HepG2 (cell line): Measurements from ENCODE around the gene EXPH5. TPM values are rescaled to one million over a fixed set of nuclear protein-coding genes. Genes with fewer than 3 reads are reported as not detected.

Experiments used
- ATAC-seq: fragments of 200-7000 bp; cut with Tn5 transposase; 3 replicates; pipeline ENCODE4 v1.9.1; 2020; ENCODE audit warnings: mild to moderate bottlenecking, moderate library complexity
- BruUV-seq: library from RNA; stranded (reverse); fragments of 400-500 nt; replicated peaks from 2 replicates; lab custom pipeline; 2021; lab: Mats Ljungman, UMichigan
- CTCF ChIA-PET: fragments of 300-600 bp; formaldehyde crosslinking; extraction: SDS; loops from one replicate; lab custom pipeline; 2021; ENCODE audit warnings: low total read pairs, inconsistent platforms, low intra/inter-chr PET ratio; lab: Yijun Ruan, JAX
- POLR2A ChIA-PET: fragments of 350-600 bp; sonication (Branson Sonifier 250); formaldehyde crosslinking; loops from one replicate; lab custom pipeline; 2020; ENCODE audit warnings: antibody characterized with exemption, inconsistent platforms; lab: Yijun Ruan, JAX
- DNase-seq: peaks from one replicate; pipeline ENCODE4 v3.0.0-alpha.2; 2015; ENCODE audit warnings: low spot score
- FAIRE-seq: peaks from 3 replicates; lab custom pipeline; 2011; peaks lifted over from hg19 to GRCh38; lab: Jason Lieb, UNC
- H2AFZ ChIP-seq: one replicate; pipeline ENCODE4 v1.6.1; 2011; ENCODE audit warnings: low read length, inconsistent platforms
- H3K27ac ChIP-seq: fragments of 300-600 bp; 3 replicates; pipeline ENCODE4 v1.8.0; 2011; ENCODE audit warnings: mixed run types, mild to moderate bottlenecking, mixed read lengths, low read length, inconsistent platforms; ENCODE audit not compliant: insufficient read depth; ENCODE audit errors: extremely low read length
- H3K27me3 ChIP-seq, 2 experiments: fragments of 200-600 bp in 1 of 2; 2 replicates in 1 of 2; 3 replicates in 1 of 2; pipeline versions ENCODE4 v1.6.0 to v1.8.0; 2011; ENCODE audit warnings: low read length in 2 of 2, mild to moderate bottlenecking in 2 of 2, moderate library complexity in 2 of 2, inconsistent platforms in 1 of 2; ENCODE audit not compliant: insufficient read depth in 2 of 2, control insufficient read depth in 1 of 2
- H3K36me3 ChIP-seq, 2 experiments: fragments of 200-600 bp in 1 of 2; replicated peaks in 1 of 2; 2 replicates in 1 of 2; 3 replicates in 1 of 2; pipeline versions ENCODE4 v1.5.1 to v1.8.0; 2011; ENCODE audit warnings: low read length in 2 of 2, inconsistent platforms in 1 of 2; ENCODE audit not compliant: insufficient read depth in 2 of 2, control insufficient read depth in 1 of 2
- H3K4me1 ChIP-seq: 2 replicates; pipeline ENCODE4 v1.5.1; 2012; ENCODE audit warnings: low read length, inconsistent platforms; ENCODE audit not compliant: insufficient read depth
- H3K4me2 ChIP-seq: 2 replicates; pipeline ENCODE4 v1.6.0; 2011; ENCODE audit warnings: low read depth, low read length, inconsistent platforms
- H3K4me3 ChIP-seq, 3 experiments: fragments of 200-600 bp in 1 of 3; sonication (generic), shearing (Covaris generic) in 1 of 3; replicated peaks in 1 of 3; 2 replicates each; pipeline ENCODE4 v1.5.1; 2011 to 2016; ENCODE audit warnings: low read length in 3 of 3, inconsistent platforms in 2 of 3, low read depth in 2 of 3, mild to moderate bottlenecking in 2 of 3, control low read depth in 1 of 3, mixed read lengths in 1 of 3; ENCODE audit not compliant: insufficient read depth in 1 of 3
- H3K79me2 ChIP-seq: one replicate; pipeline ENCODE4 v1.6.1; 2011; ENCODE audit warnings: low read length, inconsistent platforms; ENCODE audit not compliant: insufficient read depth
- H3K9ac ChIP-seq: 2 replicates; pipeline ENCODE4 v1.6.0; 2011; ENCODE audit warnings: mild to moderate bottlenecking, low read depth, low read length, inconsistent platforms; ENCODE audit not compliant: insufficient read depth
- H3K9me3 ChIP-seq: 2 replicates; pipeline ENCODE4 v1.5.1; 2012; ENCODE audit warnings: mild to moderate bottlenecking, low read length
- H4K20me1 ChIP-seq: 2 replicates; pipeline ENCODE4 v1.6.0; 2011; ENCODE audit warnings: inconsistent platforms, mild to moderate bottlenecking, low read length, moderate library complexity; ENCODE audit not compliant: insufficient read depth
- ATF7-NPFF ChIP-seq: sonication (generic); formaldehyde crosslinking; IDR thresholded peaks from 2 replicates; pipeline ENCODE4 v1.8.1; 2023; ENCODE audit warnings: mild to moderate bottlenecking, low read depth, missing genetic modification reagents, moderate library complexity
- BRCA1 ChIP-seq: sonication (generic); formaldehyde crosslinking; IDR thresholded peaks from 2 replicates; pipeline ENCODE4 v1.4.0; 2020; ENCODE audit warnings: missing genetic modification reagents
- CBX5 ChIP-seq: sonication (generic); formaldehyde crosslinking; IDR thresholded peaks from 2 replicates; pipeline ENCODE4 v1.4.0; 2020; ENCODE audit warnings: missing genetic modification reagents, borderline replicate concordance
- NR1H2 ChIP-seq: sonication (generic); formaldehyde crosslinking; IDR thresholded peaks from 2 replicates; pipeline ENCODE4 v1.8.1; 2022; ENCODE audit warnings: low read depth, missing genetic modification reagents, borderline replicate concordance
- SIN3B ChIP-seq: fragments of 150-350 bp; IDR thresholded peaks from 2 replicates; pipeline ENCODE4 v1.6.1; 2014; ENCODE audit warnings: low read length
- SRSF4 ChIP-seq: fragments of 200-400 bp; formaldehyde crosslinking; IDR thresholded peaks from one replicate; pipeline ENCODE4 v1.6.1; 2018; ENCODE audit warnings: mild to moderate bottlenecking, low read depth, low read length, moderate library complexity; ENCODE audit not compliant: poor library complexity, severe bottlenecking
- ZBTB20 ChIP-seq: sonication (generic); formaldehyde crosslinking; IDR thresholded peaks from 2 replicates; pipeline ENCODE4 v1.8.1; 2023; ENCODE audit warnings: missing genetic modification reagents, low read depth, mild to moderate bottlenecking, borderline replicate concordance
- ZNF24 ChIP-seq: fragments of 450-650 bp; IDR thresholded peaks from 2 replicates; pipeline ENCODE4 v1.6.1; 2017; ENCODE audit warnings: antibody characterized with exemption, mild to moderate bottlenecking
- ZNF282 ChIP-seq: fragments of 450-650 bp; IDR thresholded peaks from 2 replicates; pipeline ENCODE4 v1.6.1; 2018; ENCODE audit not compliant: partially characterized antibody
- ZNF326 ChIP-seq: sonication (generic); formaldehyde crosslinking; IDR thresholded peaks from 2 replicates; pipeline ENCODE4 v1.4.0; 2020; ENCODE audit warnings: missing genetic modification reagents, borderline replicate concordance
- ZNF598 ChIP-seq: sonication (generic); formaldehyde crosslinking; IDR thresholded peaks from 2 replicates; pipeline ENCODE4 v1.5.1; 2020; ENCODE audit warnings: mild to moderate bottlenecking, missing genetic modification reagents, borderline replicate concordance
- ZNF878 ChIP-seq: sonication (generic); formaldehyde crosslinking; IDR thresholded peaks from 2 replicates; pipeline ENCODE4 v1.8.1; 2023; ENCODE audit warnings: mild to moderate bottlenecking, missing genetic modification reagents, moderate library complexity
- WGBS: methylation state at CpG from one replicate; pipeline ENCODE4 v1.1.6; 2017; ENCODE audit warnings: low lambda C conversion rate; 5-methylcytosine and 5-hydroxymethylcytosine counted together
- in situ Hi-C: cut with HindIII; loops from 2 replicates; pipeline ENCODE4 v1.10.0; 2017; ENCODE audit warnings: low pct_unique_long_range_greater_than_20kb; ENCODE audit not compliant: extremely low pct_ligation_motif_present
- intact Hi-C: fragments of 100-400 bp; cut with micrococcal nuclease; formaldehyde crosslinking; loops from one replicate; pipeline ENCODE4 v1.10.0; 2022; ENCODE audit not compliant: unreplicated experiment
- polyA plus RNA-seq, 8 experiments: library from polyadenylated mRNA; depleted of rRNA in 3 of 8; stranded (reverse) in 7 of 8; unstranded in 1 of 8; fragments of >200 nt; fragmentation: Illumina TruSeq in 4 of 8; extraction: Trizol in 4 of 8; gene quantifications; 2 replicates each; pipeline versions ENCODE4 v1.2.1 to v1.2.3, GENCODE V29; 2011 to 2016; ENCODE audit warnings: low read depth in 4 of 8, missing spikeins in 1 of 8, mixed read lengths in 1 of 8; ENCODE audit not compliant: insufficient read depth in 1 of 8
- total RNA-seq, 5 experiments: library from RNA; depleted of rRNA; stranded (reverse); fragments of >200 nt; fragmentation: Illumina TruSeq; extraction: Trizol; gene quantifications; 2 replicates each; pipeline ENCODE4 v1.2.3, GENCODE V29; 2016; ENCODE audit warnings: low read depth in 1 of 5
- TF ChIP-seq, protein P1 (sequence below): sonication (generic); formaldehyde crosslinking; IDR thresholded peaks from 2 replicates; pipeline ENCODE4 v1.5.0; 2020; ENCODE audit warnings: missing genetic modification reagents
- TF ChIP-seq, protein P2 (sequence below): IDR thresholded peaks from 2 replicates; pipeline ENCODE4 v1.4.0; 2020; ENCODE audit warnings: mild to moderate bottlenecking, missing genetic modification reagents
- TF ChIP-seq, protein P3 (sequence below): sonication (generic); formaldehyde crosslinking; IDR thresholded peaks from 2 replicates; pipeline ENCODE4 v1.4.0; 2020; ENCODE audit warnings: mild to moderate bottlenecking, missing genetic modification reagents

The EXPH5 gene
- total and polyA plus RNA-seq, 2 of the 13 experiments (the other 11 are each of a cell fraction or from before 2014, with no cell fraction given), result under 0.01 to 0.02 TPM

DNA sequence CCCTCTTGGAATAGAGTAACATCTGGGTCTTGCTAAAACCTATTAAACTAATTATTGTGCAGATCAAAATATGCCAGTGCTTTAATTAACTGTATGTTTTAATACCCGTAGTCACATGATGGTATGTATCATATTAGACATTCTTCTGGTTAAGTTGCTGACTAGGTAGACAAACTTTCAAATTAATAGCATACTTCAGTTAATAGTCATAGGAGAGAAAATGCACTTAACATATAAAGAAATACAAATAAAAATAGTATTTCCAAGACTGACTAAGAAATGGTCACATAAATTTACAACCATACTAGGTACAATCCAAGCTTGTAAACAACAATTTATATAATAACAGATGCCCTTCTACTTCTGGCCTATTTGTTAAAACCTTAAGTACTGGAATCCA lies 7.6 kb upstream of the EXPH5 start (continued):
- TF ChIP-seq, protein P1, sequence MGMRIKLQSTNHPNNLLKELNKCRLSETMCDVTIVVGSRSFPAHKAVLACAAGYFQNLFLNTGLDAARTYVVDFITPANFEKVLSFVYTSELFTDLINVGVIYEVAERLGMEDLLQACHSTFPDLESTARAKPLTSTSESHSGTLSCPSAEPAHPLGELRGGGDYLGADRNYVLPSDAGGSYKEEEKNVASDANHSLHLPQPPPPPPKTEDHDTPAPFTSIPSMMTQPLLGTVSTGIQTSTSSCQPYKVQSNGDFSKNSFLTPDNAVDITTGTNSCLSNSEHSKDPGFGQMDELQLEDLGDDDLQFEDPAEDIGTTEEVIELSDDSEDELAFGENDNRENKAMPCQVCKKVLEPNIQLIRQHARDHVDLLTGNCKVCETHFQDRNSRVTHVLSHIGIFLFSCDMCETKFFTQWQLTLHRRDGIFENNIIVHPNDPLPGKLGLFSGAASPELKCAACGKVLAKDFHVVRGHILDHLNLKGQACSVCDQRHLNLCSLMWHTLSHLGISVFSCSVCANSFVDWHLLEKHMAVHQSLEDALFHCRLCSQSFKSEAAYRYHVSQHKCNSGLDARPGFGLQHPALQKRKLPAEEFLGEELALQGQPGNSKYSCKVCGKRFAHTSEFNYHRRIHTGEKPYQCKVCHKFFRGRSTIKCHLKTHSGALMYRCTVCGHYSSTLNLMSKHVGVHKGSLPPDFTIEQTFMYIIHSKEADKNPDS (CRISPR knock-in tag), result no peak
- TF ChIP-seq, protein P2, sequence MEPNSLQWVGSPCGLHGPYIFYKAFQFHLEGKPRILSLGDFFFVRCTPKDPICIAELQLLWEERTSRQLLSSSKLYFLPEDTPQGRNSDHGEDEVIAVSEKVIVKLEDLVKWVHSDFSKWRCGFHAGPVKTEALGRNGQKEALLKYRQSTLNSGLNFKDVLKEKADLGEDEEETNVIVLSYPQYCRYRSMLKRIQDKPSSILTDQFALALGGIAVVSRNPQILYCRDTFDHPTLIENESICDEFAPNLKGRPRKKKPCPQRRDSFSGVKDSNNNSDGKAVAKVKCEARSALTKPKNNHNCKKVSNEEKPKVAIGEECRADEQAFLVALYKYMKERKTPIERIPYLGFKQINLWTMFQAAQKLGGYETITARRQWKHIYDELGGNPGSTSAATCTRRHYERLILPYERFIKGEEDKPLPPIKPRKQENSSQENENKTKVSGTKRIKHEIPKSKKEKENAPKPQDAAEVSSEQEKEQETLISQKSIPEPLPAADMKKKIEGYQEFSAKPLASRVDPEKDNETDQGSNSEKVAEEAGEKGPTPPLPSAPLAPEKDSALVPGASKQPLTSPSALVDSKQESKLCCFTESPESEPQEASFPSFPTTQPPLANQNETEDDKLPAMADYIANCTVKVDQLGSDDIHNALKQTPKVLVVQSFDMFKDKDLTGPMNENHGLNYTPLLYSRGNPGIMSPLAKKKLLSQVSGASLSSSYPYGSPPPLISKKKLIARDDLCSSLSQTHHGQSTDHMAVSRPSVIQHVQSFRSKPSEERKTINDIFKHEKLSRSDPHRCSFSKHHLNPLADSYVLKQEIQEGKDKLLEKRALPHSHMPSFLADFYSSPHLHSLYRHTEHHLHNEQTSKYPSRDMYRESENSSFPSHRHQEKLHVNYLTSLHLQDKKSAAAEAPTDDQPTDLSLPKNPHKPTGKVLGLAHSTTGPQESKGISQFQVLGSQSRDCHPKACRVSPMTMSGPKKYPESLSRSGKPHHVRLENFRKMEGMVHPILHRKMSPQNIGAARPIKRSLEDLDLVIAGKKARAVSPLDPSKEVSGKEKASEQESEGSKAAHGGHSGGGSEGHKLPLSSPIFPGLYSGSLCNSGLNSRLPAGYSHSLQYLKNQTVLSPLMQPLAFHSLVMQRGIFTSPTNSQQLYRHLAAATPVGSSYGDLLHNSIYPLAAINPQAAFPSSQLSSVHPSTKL (CRISPR knock-in tag), result no peak
- TF ChIP-seq ZNF282, result no peak
- no peak for TF ChIP-seq ZNF326 (CRISPR knock-in tag)
- TF ChIP-seq ZNF598 (CRISPR knock-in tag), result no peak

DNA sequence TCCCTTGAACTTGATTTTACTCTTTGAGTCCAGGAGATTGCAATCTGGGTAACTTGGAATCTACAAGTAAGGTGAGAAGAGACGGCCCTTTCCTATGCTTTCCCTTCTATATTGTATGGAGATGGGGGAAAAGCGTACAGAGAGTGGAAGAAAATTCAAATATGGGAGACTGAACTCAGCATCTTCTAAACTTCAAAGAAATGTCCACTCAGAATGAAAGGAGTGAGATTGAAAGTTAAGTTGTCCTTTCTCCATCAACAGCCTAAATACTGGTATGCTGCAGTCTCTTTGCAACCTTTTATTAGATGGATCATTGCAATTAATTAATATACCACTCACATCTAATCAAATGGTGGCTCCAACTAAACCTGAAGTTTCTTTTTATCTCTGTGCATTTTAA lies 6.4 kb upstream of the EXPH5 start:
- FAIRE-seq (no peak), DNase-seq (no peak), ATAC-seq (no peak)
- H3K27me3 ChIP-seq, result no peaks in the 10 kb centered on the region; a peak in 1 of 5 replicates
- ChIA-PET CTCF (no interaction called here), POLR2A (no interaction called here)
- H4K20me1 ChIP-seq, result no peaks in the 10 kb centered on the region
- H3K79me2 ChIP-seq, result no peaks in the 10 kb centered on the region
- H2AFZ ChIP-seq, result no peak overlapping the region
- no peak overlapping the region for H3K4me2 ChIP-seq
- BruUV-seq, result no TSS peak
- H3K4me1 ChIP-seq, result no peaks in the 10 kb centered on the region
- no peaks in the 10 kb centered on the region for H3K9me3 ChIP-seq
- no peaks in the 10 kb centered on the region for H3K36me3 ChIP-seq
- H3K27ac ChIP-seq, result no peak overlapping the region
- 19% methylated on average over 2 of the region's 2 CpGs for WGBS
- intact Hi-C loops, result loop anchor here (10.0 kb wide), 1 partner anchor 105 kb away; the partner anchor contains the start of gene POGLUT3
- H3K9ac ChIP-seq, result no peak overlapping the region
- in situ Hi-C loops, result no loop called here
- no peak overlapping the region for H3K4me3 ChIP-seq
- TF ChIP-seq SRSF4 (no peak), ATF7-NPFF (CRISPR knock-in tag) (no peak), SIN3B (no peak), NR1H2 (no peak), BRCA1 (CRISPR knock-in tag) (no peak), ZBTB20 (CRISPR knock-in tag) (no peak), CBX5 (CRISPR knock-in tag) (no peak), ZNF24 (no peak), ZNF878 (CRISPR knock-in tag) (no peak)
- TF ChIP-seq, protein P3, sequence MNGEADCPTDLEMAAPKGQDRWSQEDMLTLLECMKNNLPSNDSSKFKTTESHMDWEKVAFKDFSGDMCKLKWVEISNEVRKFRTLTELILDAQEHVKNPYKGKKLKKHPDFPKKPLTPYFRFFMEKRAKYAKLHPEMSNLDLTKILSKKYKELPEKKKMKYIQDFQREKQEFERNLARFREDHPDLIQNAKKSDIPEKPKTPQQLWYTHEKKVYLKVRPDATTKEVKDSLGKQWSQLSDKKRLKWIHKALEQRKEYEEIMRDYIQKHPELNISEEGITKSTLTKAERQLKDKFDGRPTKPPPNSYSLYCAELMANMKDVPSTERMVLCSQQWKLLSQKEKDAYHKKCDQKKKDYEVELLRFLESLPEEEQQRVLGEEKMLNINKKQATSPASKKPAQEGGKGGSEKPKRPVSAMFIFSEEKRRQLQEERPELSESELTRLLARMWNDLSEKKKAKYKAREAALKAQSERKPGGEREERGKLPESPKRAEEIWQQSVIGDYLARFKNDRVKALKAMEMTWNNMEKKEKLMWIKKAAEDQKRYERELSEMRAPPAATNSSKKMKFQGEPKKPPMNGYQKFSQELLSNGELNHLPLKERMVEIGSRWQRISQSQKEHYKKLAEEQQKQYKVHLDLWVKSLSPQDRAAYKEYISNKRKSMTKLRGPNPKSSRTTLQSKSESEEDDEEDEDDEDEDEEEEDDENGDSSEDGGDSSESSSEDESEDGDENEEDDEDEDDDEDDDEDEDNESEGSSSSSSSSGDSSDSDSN, result no peak
